Breast epithelium (tissue), 4 donors: ENCODE data around the gene TBC1D32. TPM values are rescaled to one million over a fixed set of nuclear protein-coding genes. Genes with fewer than 3 reads are reported as not detected.
"Not testable (repeated sequence)": the region's sequence is repeated elsewhere in the genome, so short reads cannot be mapped to it uniquely, and the experiment has no call there.

Source experiments
- DNase-seq, 2 donors: peaks; one replicate each; pipeline ENCODE4 v3.0.0-alpha.2; 2019; ENCODE audit warnings: low spot score in 2 of 2
- H3K27ac ChIP-seq, 2 donors: fragments of 200-600 bp; sonication (generic) in 1 of 2; one replicate each; pipeline ENCODE4 v1.5.1; 2016 to 2019; ENCODE audit warnings: mild to moderate bottlenecking in 1 of 2
- H3K27me3 ChIP-seq, 2 donors: fragments of 200-600 bp; sonication (generic) in 1 of 2; one replicate each; pipeline versions ENCODE4 v1.5.1 to v1.6.0; 2017 to 2019; ENCODE audit warnings: control low read depth in 1 of 2, mild to moderate bottlenecking in 1 of 2
- H3K36me3 ChIP-seq: fragments of 200-600 bp; one replicate; pipeline ENCODE4 v1.5.1; 2019
- H3K4me1 ChIP-seq, 2 donors: fragments of 200-600 bp; sonication (generic); one replicate each; pipeline ENCODE4 v1.5.1; 2016 to 2019; ENCODE audit warnings: control low read depth in 1 of 2
- H3K4me3 ChIP-seq, 3 donors: fragments of 200-600 bp; sonication (generic); 1 replicate in 2 of 3; 2 replicates in 1 of 3; pipeline ENCODE4 v1.5.1; 2016 to 2019; ENCODE audit warnings: mild to moderate bottlenecking in 3 of 3, moderate library complexity in 2 of 3
- H3K9me3 ChIP-seq, 2 donors: fragments of 200-600 bp; sonication (generic) in 1 of 2; one replicate each; pipeline ENCODE4 v1.5.1; 2016 to 2019; ENCODE audit warnings: control low read depth in 1 of 2
- CTCF ChIP-seq, 3 donors: fragments of 450-650 bp; IDR thresholded peaks; one replicate each; pipeline ENCODE4 v1.5.1; 2016 to 2017; ENCODE audit warnings: antibody characterized with exemption in 3 of 3, mild to moderate bottlenecking in 3 of 3, moderate library complexity in 3 of 3
- POLR2A ChIP-seq: fragments of 450-650 bp; IDR thresholded peaks from one replicate; pipeline ENCODE4 v1.6.1; 2016; ENCODE audit warnings: antibody characterized with exemption, mild to moderate bottlenecking, moderate library complexity
- POLR2AphosphoS5 ChIP-seq, 3 donors: sonication (generic); formaldehyde crosslinking; IDR thresholded peaks; one replicate each; pipeline ENCODE4 v1.6.1; 2017; ENCODE audit warnings: antibody characterized with exemption in 3 of 3
- intact Hi-C: fragments of 100-400 bp; cut with DNase I; formaldehyde crosslinking; loops from one replicate; pipeline ENCODE4 v1.15.1; 2023; ENCODE audit warnings: low total_unique reads
- total RNA-seq, 3 donors: library from RNA; depleted of rRNA; stranded (reverse); fragments of >200 nt; gene quantifications; one replicate each; pipeline ENCODE4 v1.1.0, GENCODE V29; 2016

TBC1D32 gene
- total RNA-seq, 3 donors from 2014 or later: 5.8 to 26.3 (median 18.7) TPM

GRCh38 chr6:121043211-121043610 is 291.1 kb downstream of the TBC1D32 start:
- H3K27ac ChIP-seq, H3K4me3 ChIP-seq, intact Hi-C loops, H3K9me3 ChIP-seq, H3K36me3 ChIP-seq, DNase-seq, H3K27me3 ChIP-seq, H3K4me1 ChIP-seq: not testable (repeated sequence)

GRCh38 chr6:121042766-121043165 is 291.5 kb downstream of the TBC1D32 start:
- intact Hi-C loops: no loop called here
- TF ChIP-seq POLR2AphosphoS5 (IDR thresholded peaks at IDR 0.05) (no peak), CTCF (IDR thresholded peaks at IDR 0.05) (no peak), POLR2A (no peak)
- H3K27ac ChIP-seq: no peak overlapping the region
- H3K4me3 ChIP-seq: no peak overlapping the region
- H3K36me3 ChIP-seq: no peaks in the 10 kb centered on the region
- H3K9me3 ChIP-seq: no peaks in the 10 kb centered on the region
- H3K27me3 ChIP-seq: no peaks in the 10 kb centered on the region
- DNase-seq: no peak
- no peaks in the 10 kb centered on the region for H3K4me1 ChIP-seq

- Histone ChIP-seq H3K27ac (no peak overlapping the region), H3K36me3 (no peaks in the 10 kb centered on the region), H3K27me3 (no peaks in the 10 kb centered on the region), H3K9me3 (no peaks in the 10 kb centered on the region), H3K4me3 (no peak overlapping the region), H3K4me1 (no peaks in the 10 kb centered on the region)
- TF ChIP-seq CTCF (IDR thresholded peaks at IDR 0.05) (no peak), POLR2A (no peak), POLR2AphosphoS5 (IDR thresholded peaks at IDR 0.05) (no peak)
- no peak for DNase-seq
- intact Hi-C loops: no loop called here
Measured at GRCh38 chr6:121040831-121041230, 293.4 kb downstream of the TBC1D32 start.

GRCh38 chr6:121033091-121033490 is 301.2 kb downstream of the TBC1D32 start:
- H3K4me3 ChIP-seq: no peak overlapping the region
- no peak for DNase-seq
- no peak overlapping the region for H3K27ac ChIP-seq
- intact Hi-C loops: loop anchor here (5.0 kb wide), 1 partner anchor 666 kb away; no protein-coding TSS in a partner anchor
- TF ChIP-seq CTCF (IDR thresholded peaks at IDR 0.05): no peak
- no peak for TF ChIP-seq POLR2AphosphoS5 (IDR thresholded peaks at IDR 0.05)
- TF ChIP-seq POLR2A: no peak
- H3K9me3 ChIP-seq: no peaks in the 10 kb centered on the region
- no peaks in the 10 kb centered on the region for H3K4me1 ChIP-seq
- no peaks in the 10 kb centered on the region for H3K36me3 ChIP-seq
- no peaks in the 10 kb centered on the region for H3K27me3 ChIP-seq

- TF ChIP-seq POLR2AphosphoS5 (IDR thresholded peaks at IDR 0.05) (no peak), POLR2A (no peak), CTCF (IDR thresholded peaks at IDR 0.05) (no peak)
- DNase-seq: no peak
- H3K9me3 ChIP-seq: no peaks in the 10 kb centered on the region
- H3K4me1 ChIP-seq: no peaks in the 10 kb centered on the region
- no peak overlapping the region for H3K4me3 ChIP-seq
- no peak overlapping the region for H3K27ac ChIP-seq
- intact Hi-C loops: loop anchor here (5.0 kb wide), 1 partner anchor 665 kb away; no protein-coding TSS in a partner anchor
- no peaks in the 10 kb centered on the region for H3K27me3 ChIP-seq
- no peaks in the 10 kb centered on the region for H3K36me3 ChIP-seq
Measured at GRCh38 chr6:121032268-121033006, 301.8 kb downstream of the TBC1D32 start.

Other genes starting within 250 kb of the TBC1D32 start
- 10 to 100 TPM; 37.3 to 91.0 (median 90.1) TPM for gene GJA1, start 101.2 kb upstream of the TBC1D32 start, total RNA-seq